ENCODE data around the gene HNRNPAB. TPM values are rescaled to one million over a fixed set of nuclear protein-coding genes. Genes with fewer than 3 reads are reported as not detected.
A peak's percentile ranks its signal among the peaks of the same experiment; 100 is the strongest.

The HNRNPAB gene
- total and polyA plus RNA-seq, 9 of the 15 experiments (the other 6 are each of a cell fraction or from before 2014, with no cell fraction given): 34.6 to 425 (median 236) TPM

DNA sequence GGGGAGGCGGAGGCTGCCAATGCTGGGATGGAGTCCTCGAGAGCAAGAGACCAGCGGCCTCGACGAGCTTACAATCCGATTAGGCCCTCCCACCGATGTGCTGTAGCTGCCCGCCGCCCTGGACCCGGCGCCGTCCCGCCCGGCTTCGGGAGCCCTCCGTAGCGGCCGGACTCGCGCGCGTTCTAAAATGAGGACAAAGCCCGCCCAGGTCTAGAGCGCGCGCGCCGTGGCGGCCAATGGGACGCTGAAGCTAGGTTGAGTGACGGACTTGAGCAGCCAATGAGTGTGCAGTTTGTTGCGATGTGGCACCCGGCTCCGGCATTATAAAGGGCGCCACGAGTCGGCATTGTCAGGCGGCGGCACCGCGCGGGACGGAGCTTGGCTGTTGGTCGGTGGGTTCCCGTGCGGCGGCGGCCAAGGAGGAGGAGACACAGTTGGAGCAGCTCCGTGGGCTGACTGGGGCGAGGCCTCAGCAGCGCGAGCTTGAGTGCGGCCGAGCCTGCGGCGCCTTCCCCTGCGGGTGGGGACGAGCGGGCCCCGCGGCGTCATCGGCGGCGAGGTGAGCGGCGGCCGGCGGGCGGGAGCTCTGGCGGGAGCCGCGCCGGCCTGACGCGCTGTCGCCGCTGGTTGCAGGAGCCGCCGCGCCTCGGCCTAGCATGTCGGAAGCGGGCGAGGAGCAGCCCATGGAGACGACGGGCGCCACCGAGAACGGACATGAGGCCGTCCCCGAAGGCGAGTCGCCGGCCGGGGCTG, at the start of gene HNRNPAB (continued):
- TF ChIP-seq, protein P1, sequence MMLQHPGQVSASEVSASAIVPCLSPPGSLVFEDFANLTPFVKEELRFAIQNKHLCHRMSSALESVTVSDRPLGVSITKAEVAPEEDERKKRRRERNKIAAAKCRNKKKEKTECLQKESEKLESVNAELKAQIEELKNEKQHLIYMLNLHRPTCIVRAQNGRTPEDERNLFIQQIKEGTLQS (IDR thresholded peaks at IDR 0.05): no peak
- TF ChIP-seq, protein P1 (CRISPR knock-in tag; conservative IDR thresholded peaks at IDR 0.05): no peak
- TF ChIP-seq MEIS2 (IDR thresholded peaks at IDR 0.05; ENCODE audit: partially characterized antibody) (no peak), NFYB (IDR thresholded peaks at IDR 0.05; ENCODE audit: extremely low read depth, insufficient read length) (peak; percentile 94), MBD2 (IDR thresholded peaks at IDR 0.05; ENCODE audit: borderline replicate concordance, low read depth) (peak; percentile 99), TAF9B (IDR thresholded peaks at IDR 0.05; ENCODE audit: partially characterized antibody) (peak; percentile 94), HNRNPK (IDR thresholded peaks at IDR 0.05; ENCODE audit: low read depth, low read length, poor library complexity, severe bottlenecking) (no peak), HDAC2 (IDR thresholded peaks at IDR 0.05) (no peak), POLR2H (tag; IDR thresholded peaks at IDR 0.05; ENCODE audit: low read depth) (peak; percentile 98), BRCA1 (IDR thresholded peaks at IDR 0.05) (no peak), BRCA1 (CRISPR knock-in tag; IDR thresholded peaks at IDR 0.05) (no peak), HDGF (IDR thresholded peaks at IDR 0.05) (no peak), ZNF780A (CRISPR knock-in tag; IDR thresholded peaks at IDR 0.05) (no peak), SREBF2 (CRISPR knock-in tag; IDR thresholded peaks at IDR 0.05) (no peak), MYC (IDR thresholded peaks at IDR 0.05; ENCODE audit: low read depth, low read length) (peak; percentile 99), MYC (CRISPR knock-in tag; IDR thresholded peaks at IDR 0.05; ENCODE audit: borderline replicate concordance, low read depth) (peak; percentile 91; the same call in 1 of the 2 replicates), PHB (CRISPR knock-in tag; IDR thresholded peaks at IDR 0.05) (no peak), SAFB2 (IDR thresholded peaks at IDR 0.05; ENCODE audit: borderline replicate concordance, low read depth, low read length, severe bottlenecking) (no peak), KLF1 (tag; IDR thresholded peaks at IDR 0.05) (no peak), FOXK1 (CRISPR knock-in tag; IDR thresholded peaks at IDR 0.05; ENCODE audit: borderline replicate concordance) (no peak), FUS (optimal IDR thresholded peaks at IDR 0.05; ENCODE audit: low read depth, low read length) (peak; percentile 69), GATAD2B (IDR thresholded peaks at IDR 0.05; ENCODE audit: borderline replicate concordance) (peak; percentile 62; the same call in 1 of the 2 replicates), NFRKB (IDR thresholded peaks at IDR 0.05; ENCODE audit: low read depth) (peak; percentile 78), ZNF695 (CRISPR knock-in tag; IDR thresholded peaks at IDR 0.05) (no peak)
- TF ChIP-seq, protein P2, sequence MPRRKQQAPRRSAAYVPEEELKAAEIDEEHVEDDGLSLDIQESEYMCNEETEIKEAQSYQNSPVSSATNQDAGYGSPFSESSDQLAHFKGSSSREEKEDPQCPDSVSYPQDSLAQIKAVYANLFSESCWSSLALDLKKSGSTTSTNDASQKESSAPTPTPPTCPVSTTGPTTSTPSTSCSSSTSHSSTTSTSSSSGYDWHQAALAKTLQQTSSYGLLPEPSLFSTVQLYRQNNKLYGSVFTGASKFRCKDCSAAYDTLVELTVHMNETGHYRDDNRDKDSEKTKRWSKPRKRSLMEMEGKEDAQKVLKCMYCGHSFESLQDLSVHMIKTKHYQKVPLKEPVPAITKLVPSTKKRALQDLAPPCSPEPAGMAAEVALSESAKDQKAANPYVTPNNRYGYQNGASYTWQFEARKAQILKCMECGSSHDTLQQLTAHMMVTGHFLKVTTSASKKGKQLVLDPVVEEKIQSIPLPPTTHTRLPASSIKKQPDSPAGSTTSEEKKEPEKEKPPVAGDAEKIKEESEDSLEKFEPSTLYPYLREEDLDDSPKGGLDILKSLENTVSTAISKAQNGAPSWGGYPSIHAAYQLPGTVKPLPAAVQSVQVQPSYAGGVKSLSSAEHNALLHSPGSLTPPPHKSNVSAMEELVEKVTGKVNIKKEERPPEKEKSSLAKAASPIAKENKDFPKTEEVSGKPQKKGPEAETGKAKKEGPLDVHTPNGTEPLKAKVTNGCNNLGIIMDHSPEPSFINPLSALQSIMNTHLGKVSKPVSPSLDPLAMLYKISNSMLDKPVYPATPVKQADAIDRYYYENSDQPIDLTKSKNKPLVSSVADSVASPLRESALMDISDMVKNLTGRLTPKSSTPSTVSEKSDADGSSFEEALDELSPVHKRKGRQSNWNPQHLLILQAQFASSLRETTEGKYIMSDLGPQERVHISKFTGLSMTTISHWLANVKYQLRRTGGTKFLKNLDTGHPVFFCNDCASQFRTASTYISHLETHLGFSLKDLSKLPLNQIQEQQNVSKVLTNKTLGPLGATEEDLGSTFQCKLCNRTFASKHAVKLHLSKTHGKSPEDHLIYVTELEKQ (CRISPR knock-in tag; IDR thresholded peaks at IDR 0.05): no peak
- TF ChIP-seq, protein P3, sequence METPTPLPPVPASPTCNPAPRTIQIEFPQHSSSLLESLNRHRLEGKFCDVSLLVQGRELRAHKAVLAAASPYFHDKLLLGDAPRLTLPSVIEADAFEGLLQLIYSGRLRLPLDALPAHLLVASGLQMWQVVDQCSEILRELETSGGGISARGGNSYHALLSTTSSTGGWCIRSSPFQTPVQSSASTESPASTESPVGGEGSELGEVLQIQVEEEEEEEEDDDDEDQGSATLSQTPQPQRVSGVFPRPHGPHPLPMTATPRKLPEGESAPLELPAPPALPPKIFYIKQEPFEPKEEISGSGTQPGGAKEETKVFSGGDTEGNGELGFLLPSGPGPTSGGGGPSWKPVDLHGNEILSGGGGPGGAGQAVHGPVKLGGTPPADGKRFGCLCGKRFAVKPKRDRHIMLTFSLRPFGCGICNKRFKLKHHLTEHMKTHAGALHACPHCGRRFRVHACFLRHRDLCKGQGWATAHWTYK (CRISPR knock-in tag; IDR thresholded peaks at IDR 0.05): 0 out of 2 replicates have a peak, but pooled peaks have one; percentile 13

Data from K562 (cell line).